Gastrocnemius medialis (tissue), 4 donors: ENCODE measurements around the gene ANXA2R. TPM values are rescaled to one million over a fixed set of nuclear protein-coding genes. Genes with fewer than 3 reads are reported as not detected.
"Not testable (repeated sequence)": the region's sequence is repeated elsewhere in the genome, so short reads cannot be mapped to it uniquely, and the experiment has no call there.

ENCODE experiments used
- ATAC-seq, 2 donors: fragments of 150-250 bp; one replicate each; pipeline ENCODE4 v1.9.1; 2016
- DNase-seq, 2 donors: peaks; one replicate each; pipeline ENCODE4 v3.0.0-alpha.2; 2019
- H3K27ac ChIP-seq, 4 donors: fragments of 200-600 bp; sonication (generic); 1 replicate in 1 of 4; 2 replicates in 3 of 4; pipeline ENCODE4 v1.5.1; 2016 to 2018; ENCODE audit warnings: mild to moderate bottlenecking in 2 of 4, moderate library complexity in 1 of 4
- H3K27me3 ChIP-seq, 3 donors: fragments of 200-600 bp; sonication (generic) in 2 of 3; 1 replicate in 1 of 3; 2 replicates in 2 of 3; pipeline versions ENCODE4 v1.5.1 to v1.6.0; 2016 to 2019; ENCODE audit warnings: mild to moderate bottlenecking in 1 of 3, moderate library complexity in 1 of 3
- H3K36me3 ChIP-seq, 2 donors: fragments of 200-600 bp; sonication (generic) in 1 of 2; one replicate each; pipeline ENCODE4 v1.5.1; 2017 to 2018
- H3K4me1 ChIP-seq, 2 donors: fragments of 200-600 bp; sonication (generic) in 1 of 2; one replicate each; pipeline ENCODE4 v1.5.1; 2016 to 2017; ENCODE audit warnings: mild to moderate bottlenecking in 2 of 2
- H3K4me3 ChIP-seq, 4 donors: fragments of 200-600 bp; sonication (generic) in 3 of 4; 1 replicate in 1 of 4; 2 replicates in 3 of 4; pipeline ENCODE4 v1.5.1; 2016 to 2019; ENCODE audit warnings: mild to moderate bottlenecking in 2 of 4
- H3K9me3 ChIP-seq, 3 donors: fragments of 200-600 bp; sonication (generic) in 2 of 3; 1 replicate in 1 of 3; 2 replicates in 2 of 3; pipeline ENCODE4 v1.5.1; 2016 to 2019
- CTCF ChIP-seq, 5 experiments: fragments of 450-650 bp in 3 of 5; fragments of 200-600 bp in 2 of 5; sonication (generic) in 2 of 5; IDR thresholded peaks in 4 of 5; conservative IDR thresholded peaks in 1 of 5; 1 replicate in 4 of 5; 2 replicates in 1 of 5; pipeline ENCODE4 v1.5.1; 2016 to 2019; ENCODE audit warnings: antibody characterized with exemption in 5 of 5, mild to moderate bottlenecking in 3 of 5, moderate library complexity in 3 of 5
- POLR2A ChIP-seq, 2 donors: fragments of 450-650 bp; IDR thresholded peaks; one replicate each; pipeline ENCODE4 v1.6.1; 2017; ENCODE audit warnings: antibody characterized with exemption in 2 of 2, mild to moderate bottlenecking in 2 of 2, moderate library complexity in 2 of 2
- in situ Hi-C, 4 donors: fragments of 200-750 bp; cut with MboI; loops; one replicate each; pipeline versions ENCODE4 v1.15.0 to v1.8.0; 2017; ENCODE audit warnings: low sequenced_read_pairs in 4 of 4
- intact Hi-C: fragments of 100-400 bp; cut with DNase I; formaldehyde crosslinking; loops from one replicate; pipeline ENCODE4 v1.15.1; 2023; ENCODE audit warnings: low total_unique reads
- total RNA-seq, 4 donors: library from RNA; depleted of rRNA; stranded (reverse); fragments of >200 nt; gene quantifications; one replicate each; pipeline versions ENCODE4 v1.1.0 to v1.2.3, GENCODE V29; 2016

The ANXA2R gene
- 1 to 10 TPM; 1.1 to 3.3 (median 1.4) TPM for total RNA-seq

- Histone ChIP-seq H3K27me3 (no peaks in the 10 kb centered on the region), H3K4me3 (peak within 1 kb of the TSS; percentile 69 to 93 (median 82)), H3K27ac (peak within 1 kb of the TSS; percentile 96 to 99 (median 97)), H3K36me3 (no peaks in the 10 kb centered on the region), H3K9me3 (no peaks in the 10 kb centered on the region), H3K4me1 (peaks cover 10 to 15% of the 10 kb centered on the region in 2 donors)
- ATAC-seq (peak; percentile 49 to 62), DNase-seq (peak; percentile 85 to 93)
- TF ChIP-seq POLR2A (IDR thresholded peaks at IDR 0.05): peak in 1 of 2 donors; percentile 4
- peak; percentile 87 to 92 (median 91) for TF ChIP-seq CTCF (IDR thresholded peaks at IDR 0.05 in 4 of 5, conservative IDR thresholded peaks at IDR 0.05 in 1 of 5)
- in situ Hi-C loops (loop anchor here in 2 of 4 donors (25.0 kb wide), 2 partner anchors 128 to 228 kb away; partner anchors contain the start of gene SELENOP (in 1 of the 2)), intact Hi-C loops (loop anchor here (1.0 to 2.0 kb wide), 6 partner anchors 22 to 132 kb away; no protein-coding TSS in a partner anchor)
These were observed at the start of gene ANXA2R for GRCh38 chr5:43040287-43041098. Gene ANXA2R (minus strand): TSS chr5:43040319. CDS start chr5:43040046, 273 bp downstream.

- H3K27me3 ChIP-seq, ATAC-seq, H3K4me1 ChIP-seq, DNase-seq, intact Hi-C loops, H3K36me3 ChIP-seq, H3K27ac ChIP-seq, H3K4me3 ChIP-seq, H3K9me3 ChIP-seq: not testable (repeated sequence)
- in situ Hi-C loops: loop anchor here in 1 of 4 donors (25.0 kb wide), 1 partner anchor 226 kb away; the partner anchor contains the start of gene HMGCS1
These were observed 46.2 kb upstream of the ANXA2R start for GRCh38 chr5:43086118-43086908.

- TF ChIP-seq POLR2A (IDR thresholded peaks at IDR 0.05) (no peak), CTCF (IDR thresholded peaks at IDR 0.05 in 4 of 5, conservative IDR thresholded peaks at IDR 0.05 in 1 of 5) (no peak)
- DNase-seq (no peak), ATAC-seq (no peak)
- H3K4me1 ChIP-seq: no peaks in the 10 kb centered on the region
- no peak overlapping the region for H3K27ac ChIP-seq
- H3K27me3 ChIP-seq: no peaks in the 10 kb centered on the region
- intact Hi-C loops: no loop called here
- in situ Hi-C loops: loop anchor here in 1 of 4 donors (25.0 kb wide), 1 partner anchor 227 kb away; the partner anchor contains the start of gene HMGCS1
- H3K36me3 ChIP-seq: peaks cover 0 to 7% of the 10 kb centered on the region in 2 donors
- no peak overlapping the region for H3K4me3 ChIP-seq
- H3K9me3 ChIP-seq: no peaks in the 10 kb centered on the region
These were observed 45.3 kb upstream of the ANXA2R start for GRCh38 chr5:43085453-43085852.

GRCh38 chr5:43084468-43084867, 44.3 kb upstream of the ANXA2R start:
- H3K4me3 ChIP-seq, H3K27me3 ChIP-seq, DNase-seq, intact Hi-C loops, ATAC-seq, H3K4me1 ChIP-seq, H3K9me3 ChIP-seq, H3K27ac ChIP-seq: not testable (repeated sequence)
- in situ Hi-C loops: loop anchor here in 1 of 4 donors (25.0 kb wide), 1 partner anchor 228 kb away; the partner anchor contains the start of gene HMGCS1
- peaks cover 0 to 11% of the 10 kb centered on the region in 2 donors for H3K36me3 ChIP-seq

GRCh38 chr5:43081345-43081744, 41.2 kb upstream of the ANXA2R start:
- intact Hi-C loops, H3K27ac ChIP-seq, DNase-seq, H3K4me1 ChIP-seq, H3K9me3 ChIP-seq, ATAC-seq, H3K4me3 ChIP-seq, H3K27me3 ChIP-seq: not testable (repeated sequence)
- H3K36me3 ChIP-seq: peaks cover 0 to 11% of the 10 kb centered on the region in 2 donors
- in situ Hi-C loops: loop anchor here in 1 of 4 donors (25.0 kb wide), 1 partner anchor 231 kb away; the partner anchor contains the start of gene HMGCS1
